Testis (tissue), 2 donors: ENCODE data around the gene SERPINB6.

Source experiments
- POLR2A ChIP-seq: fragments of 450-650 bp; IDR thresholded peaks from one replicate; pipeline ENCODE4 v1.6.1; 2017; ENCODE audit warnings: antibody characterized with exemption, mild to moderate bottlenecking, moderate library complexity
- TF ChIP-seq, protein P1 (sequence below), 3 experiments: fragments of 450-650 bp in 2 of 3; fragments of 200-600 bp in 1 of 3; sonication (generic) in 1 of 3; IDR thresholded peaks; one replicate each; pipeline ENCODE4 v1.5.1; 2016 to 2019; ENCODE audit warnings: antibody characterized with exemption in 3 of 3, mild to moderate bottlenecking in 2 of 3, moderate library complexity in 1 of 3

DNA sequence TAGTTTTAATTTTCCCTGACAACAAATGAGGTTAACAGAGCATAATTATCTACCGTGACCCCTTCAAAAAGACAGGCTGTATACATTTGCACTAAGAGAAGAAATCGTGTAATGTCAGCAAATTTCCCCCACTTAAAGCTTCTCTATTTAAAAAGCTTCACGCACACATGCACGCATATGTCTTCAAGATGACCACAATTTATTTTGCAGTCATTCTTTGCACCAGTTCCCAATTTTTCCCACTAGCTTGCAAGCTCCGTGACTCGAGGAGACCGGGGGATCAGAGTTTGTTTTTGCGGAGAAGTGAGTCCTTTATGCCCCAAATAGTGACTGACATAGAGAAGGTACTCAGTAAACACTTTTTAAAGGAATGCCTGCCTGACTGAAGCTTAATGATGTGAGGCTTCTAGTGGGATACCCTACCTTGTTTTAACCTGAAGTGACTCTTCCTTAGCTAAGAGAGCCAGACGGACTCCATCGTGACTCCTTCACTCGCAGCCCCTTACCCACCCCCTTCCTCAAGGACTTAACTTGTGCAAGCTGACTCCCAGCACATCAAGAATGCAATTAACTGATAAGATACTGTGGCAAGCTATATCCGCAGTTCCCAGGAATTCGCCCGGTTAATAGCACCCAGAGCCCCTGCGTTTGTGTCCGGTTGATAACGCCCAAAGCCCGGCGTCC lies 19.0 kb upstream of the SERPINB6 start:
- TF ChIP-seq, protein P1, sequence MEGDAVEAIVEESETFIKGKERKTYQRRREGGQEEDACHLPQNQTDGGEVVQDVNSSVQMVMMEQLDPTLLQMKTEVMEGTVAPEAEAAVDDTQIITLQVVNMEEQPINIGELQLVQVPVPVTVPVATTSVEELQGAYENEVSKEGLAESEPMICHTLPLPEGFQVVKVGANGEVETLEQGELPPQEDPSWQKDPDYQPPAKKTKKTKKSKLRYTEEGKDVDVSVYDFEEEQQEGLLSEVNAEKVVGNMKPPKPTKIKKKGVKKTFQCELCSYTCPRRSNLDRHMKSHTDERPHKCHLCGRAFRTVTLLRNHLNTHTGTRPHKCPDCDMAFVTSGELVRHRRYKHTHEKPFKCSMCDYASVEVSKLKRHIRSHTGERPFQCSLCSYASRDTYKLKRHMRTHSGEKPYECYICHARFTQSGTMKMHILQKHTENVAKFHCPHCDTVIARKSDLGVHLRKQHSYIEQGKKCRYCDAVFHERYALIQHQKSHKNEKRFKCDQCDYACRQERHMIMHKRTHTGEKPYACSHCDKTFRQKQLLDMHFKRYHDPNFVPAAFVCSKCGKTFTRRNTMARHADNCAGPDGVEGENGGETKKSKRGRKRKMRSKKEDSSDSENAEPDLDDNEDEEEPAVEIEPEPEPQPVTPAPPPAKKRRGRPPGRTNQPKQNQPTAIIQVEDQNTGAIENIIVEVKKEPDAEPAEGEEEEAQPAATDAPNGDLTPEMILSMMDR (IDR thresholded peaks at IDR 0.05) = no peak
- TF ChIP-seq POLR2A = no peak
